Astrocyte (in vitro differentiated cells and primary cell): ENCODE measurements around the gene UBR4.

Experiments
- EZH2 ChIP-seq: IDR thresholded peaks from 2 replicates; pipeline ENCODE4 v1.6.1; 2012; ENCODE audit warnings: mild to moderate bottlenecking, low read length, inconsistent platforms; ENCODE audit not compliant: insufficient read depth
- TF ChIP-seq, protein P1 (sequence below): IDR thresholded peaks from 2 replicates; pipeline ENCODE4 v1.5.1; 2011; ENCODE audit warnings: low read depth, mild to moderate bottlenecking, inconsistent platforms, low read length, moderate library complexity; ENCODE audit not compliant: insufficient read depth

DNA sequence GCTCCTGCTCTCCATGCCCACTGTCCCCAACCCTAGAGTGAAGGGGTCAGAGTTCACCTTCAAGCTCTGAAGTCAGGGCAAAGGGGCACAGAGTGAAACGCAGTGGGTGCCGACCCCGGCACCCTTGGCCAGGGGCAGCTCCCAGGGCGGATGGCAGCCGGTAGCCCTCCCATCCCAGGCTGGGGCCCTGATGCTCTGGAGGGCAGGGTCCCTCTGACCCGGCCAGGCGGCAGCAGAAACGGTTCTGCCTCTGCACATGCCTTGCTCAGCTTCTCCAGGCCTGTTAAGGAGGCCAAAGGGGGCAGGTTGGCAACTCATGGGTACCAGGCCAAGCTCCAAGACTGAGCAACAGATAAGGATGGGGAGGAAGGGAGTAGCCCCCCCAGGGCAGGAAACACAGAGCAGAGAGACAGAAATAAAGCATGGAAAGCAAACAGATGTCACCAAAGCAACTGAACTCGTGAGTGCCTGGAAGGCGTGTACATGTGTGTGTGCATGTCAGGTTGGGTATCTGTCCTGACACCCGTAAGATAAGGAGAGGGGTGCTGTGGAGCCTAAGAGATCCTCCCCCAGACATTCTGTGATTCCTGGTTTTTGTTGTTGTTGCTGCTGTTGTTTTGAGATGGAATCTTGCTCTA is 141.3 kb downstream of the UBR4 start:
- TF ChIP-seq, protein P1, sequence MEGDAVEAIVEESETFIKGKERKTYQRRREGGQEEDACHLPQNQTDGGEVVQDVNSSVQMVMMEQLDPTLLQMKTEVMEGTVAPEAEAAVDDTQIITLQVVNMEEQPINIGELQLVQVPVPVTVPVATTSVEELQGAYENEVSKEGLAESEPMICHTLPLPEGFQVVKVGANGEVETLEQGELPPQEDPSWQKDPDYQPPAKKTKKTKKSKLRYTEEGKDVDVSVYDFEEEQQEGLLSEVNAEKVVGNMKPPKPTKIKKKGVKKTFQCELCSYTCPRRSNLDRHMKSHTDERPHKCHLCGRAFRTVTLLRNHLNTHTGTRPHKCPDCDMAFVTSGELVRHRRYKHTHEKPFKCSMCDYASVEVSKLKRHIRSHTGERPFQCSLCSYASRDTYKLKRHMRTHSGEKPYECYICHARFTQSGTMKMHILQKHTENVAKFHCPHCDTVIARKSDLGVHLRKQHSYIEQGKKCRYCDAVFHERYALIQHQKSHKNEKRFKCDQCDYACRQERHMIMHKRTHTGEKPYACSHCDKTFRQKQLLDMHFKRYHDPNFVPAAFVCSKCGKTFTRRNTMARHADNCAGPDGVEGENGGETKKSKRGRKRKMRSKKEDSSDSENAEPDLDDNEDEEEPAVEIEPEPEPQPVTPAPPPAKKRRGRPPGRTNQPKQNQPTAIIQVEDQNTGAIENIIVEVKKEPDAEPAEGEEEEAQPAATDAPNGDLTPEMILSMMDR, result no peak
- TF ChIP-seq EZH2, result no peak
